HG03520 (cell line): Measurements from ENCODE around the gene RNASE9.
"Not testable (repeated sequence)": the region's sequence is repeated elsewhere in the genome, so short reads cannot be mapped to it uniquely, and the experiment has no call there.

Experiments used
- ATAC-seq: cut with Tn5 transposase; IDR thresholded peaks from one replicate; pipeline ENCODE4 v1.9.1; 2021; ENCODE audit warnings: mild to moderate bottlenecking, moderate library complexity; ENCODE audit not compliant: unreplicated experiment

Gene RNASE9

DNA sequence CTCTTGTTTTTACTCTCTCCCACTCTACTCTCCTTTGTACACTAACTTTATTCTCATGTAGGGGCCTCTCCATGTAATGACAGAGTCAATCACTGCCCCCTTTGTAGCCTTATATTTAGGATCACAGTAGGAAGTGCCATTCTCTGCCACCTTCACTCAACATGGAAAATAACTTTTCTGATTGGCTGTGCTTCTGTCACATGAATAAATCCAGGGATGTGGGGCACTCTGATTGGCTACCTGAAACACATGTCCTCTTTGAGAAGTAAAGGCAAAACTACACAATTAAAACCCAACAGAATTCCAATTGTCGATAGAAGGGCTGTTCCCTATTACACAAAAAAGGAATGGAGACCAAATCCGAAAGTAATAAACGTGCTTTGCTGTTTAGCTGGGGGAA lies at the start of gene RNASE9:
RNASE9 (minus strand) TSS at position 87 of the 400 bp plus-strand sequence.
- ATAC-seq, result no peak

DNA sequence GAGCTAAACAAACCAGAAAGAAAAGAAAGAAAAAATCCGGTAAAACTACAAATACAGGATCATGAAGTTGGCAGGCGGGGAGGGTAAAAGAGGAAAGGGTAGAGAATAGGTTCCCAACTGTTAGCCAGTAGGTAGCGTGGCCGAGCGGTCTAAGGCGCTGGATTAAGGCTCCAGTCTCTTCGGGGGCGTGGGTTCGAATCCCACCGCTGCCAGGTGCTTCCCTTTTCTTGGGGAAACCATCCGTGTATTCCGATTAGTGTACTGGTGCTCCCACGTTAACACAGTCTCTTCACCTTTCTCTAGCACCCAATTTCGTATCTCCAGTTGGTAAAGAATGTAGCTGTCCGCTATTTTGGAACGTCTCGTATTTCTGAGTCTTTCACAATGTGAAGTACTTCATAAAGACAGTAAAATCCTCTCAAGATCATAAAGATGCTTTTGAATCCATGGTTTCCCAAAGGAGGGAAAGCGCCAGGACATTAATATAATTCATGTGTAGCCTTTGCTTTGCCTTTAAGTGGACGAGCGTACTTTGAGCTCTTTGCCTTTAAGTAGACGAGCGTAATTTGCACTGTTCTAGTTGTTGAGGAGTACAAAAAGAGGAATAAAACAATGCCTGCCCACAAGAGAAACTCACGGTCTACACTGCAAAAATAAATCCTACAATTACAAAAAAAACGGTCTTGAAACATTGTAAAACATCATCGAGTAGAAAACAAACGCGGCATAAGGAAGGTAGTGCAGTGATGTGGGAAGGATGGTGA lies 49.3 kb upstream of the RNASE9 start:
- ATAC-seq, result no peak

DNA sequence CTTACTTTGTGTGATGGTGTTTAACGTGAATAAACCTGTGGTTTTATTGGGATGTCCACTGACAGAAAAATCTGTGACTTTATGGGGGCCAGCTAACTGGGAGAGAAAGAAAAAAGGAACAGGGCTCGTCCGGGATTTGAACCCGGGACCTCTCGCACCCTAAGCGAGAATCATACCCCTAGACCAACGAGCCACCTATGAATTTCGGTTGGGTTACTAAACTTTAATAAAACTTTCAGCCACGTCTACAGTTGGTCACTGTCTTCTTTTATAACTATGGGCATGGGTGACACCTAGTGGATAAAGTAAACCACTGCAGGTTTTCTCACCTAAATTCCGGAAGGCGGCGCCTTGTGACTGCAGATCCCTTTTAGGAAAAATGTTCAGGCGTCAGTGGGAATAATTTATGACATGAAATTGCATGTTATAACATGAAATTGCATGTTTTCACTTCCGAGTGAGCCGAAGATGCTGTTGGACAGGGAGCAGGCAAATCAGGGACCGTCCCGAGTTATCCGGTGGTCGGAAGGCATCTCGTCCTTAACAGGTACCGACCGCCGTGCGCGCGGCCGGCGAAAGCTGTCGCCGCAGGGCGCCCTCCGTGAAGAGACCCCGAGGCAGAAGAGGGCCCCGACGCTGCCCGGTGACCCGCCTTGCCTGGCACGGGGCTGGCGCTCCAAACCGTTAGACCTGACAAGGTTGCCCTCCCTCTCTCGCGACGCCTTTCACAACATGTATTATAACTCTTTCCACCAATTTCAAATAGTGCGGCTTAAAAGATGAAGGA lies 48.6 kb upstream of the RNASE9 start:
- ATAC-seq, result no peak

DNA sequence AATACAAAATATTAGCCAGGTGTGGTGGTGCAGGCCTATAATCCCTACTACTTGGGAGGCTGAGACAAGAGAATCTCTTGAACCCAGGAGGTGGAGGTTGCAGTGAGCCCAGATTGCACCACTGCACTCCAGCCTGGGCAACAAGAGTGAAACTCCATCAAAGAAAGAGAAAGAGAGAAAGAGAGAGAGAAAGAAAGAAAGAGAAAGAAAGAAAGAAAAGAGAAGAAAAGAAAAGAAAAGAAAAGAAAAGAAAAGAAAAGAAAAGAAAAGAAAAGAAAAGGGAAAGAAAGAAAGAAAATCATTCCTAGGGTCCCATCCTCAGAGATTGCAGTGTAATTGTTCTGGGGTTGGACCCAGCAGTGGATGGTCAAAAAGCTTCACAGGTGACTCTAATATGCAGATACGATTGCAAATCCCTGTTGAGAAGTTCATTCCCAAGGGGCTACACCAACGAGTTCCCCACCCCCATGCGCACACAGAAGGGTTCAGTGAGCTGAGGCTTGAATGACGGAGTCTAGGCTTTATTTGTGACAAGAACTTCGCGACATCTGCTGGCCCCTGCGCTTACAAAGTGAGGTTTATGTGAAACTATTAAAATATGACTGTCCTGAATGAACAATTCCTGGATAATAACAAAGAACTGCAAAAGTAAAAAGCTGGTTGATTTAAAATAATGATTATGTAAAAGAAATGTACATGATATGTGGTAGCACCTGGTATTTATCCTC lies 47.7 kb upstream of the RNASE9 start:
- ATAC-seq, result no peak

DNA sequence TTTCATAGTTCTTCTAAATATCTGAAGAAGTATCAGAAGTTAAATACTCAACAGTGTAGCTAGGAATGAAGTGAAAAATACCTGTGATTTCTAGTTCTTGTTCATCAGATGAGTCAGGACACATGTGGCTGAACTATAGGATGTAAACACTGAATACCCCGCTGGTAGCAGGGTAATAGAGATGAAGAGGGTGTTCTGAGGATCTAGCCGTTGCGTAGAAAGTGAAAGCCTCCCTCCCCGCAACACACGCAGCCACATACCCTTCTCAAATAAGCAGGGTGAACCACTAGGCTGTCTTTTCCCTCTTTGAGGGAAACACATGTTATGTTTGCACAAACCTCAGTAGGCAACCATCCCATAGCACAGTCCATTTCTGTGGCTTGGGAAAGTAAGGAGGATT lies 46.8 kb upstream of the RNASE9 start:
- ATAC-seq, result no peak

DNA sequence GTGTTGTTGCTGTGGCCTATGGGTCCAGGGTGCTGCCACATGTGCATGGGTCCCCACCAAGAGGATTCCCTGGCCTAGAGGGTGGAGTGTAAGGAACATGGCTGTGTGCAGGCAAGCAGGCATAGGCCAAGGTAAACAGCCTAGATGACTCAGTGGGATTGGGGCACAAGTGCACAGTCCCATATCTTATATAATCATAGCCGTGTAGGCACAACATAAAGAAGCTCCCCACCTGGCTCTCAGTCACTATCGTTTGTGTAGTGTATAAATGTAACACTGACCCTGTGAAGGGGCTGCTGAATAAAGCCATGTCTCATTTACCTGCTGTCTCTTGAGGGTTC lies 46.0 kb upstream of the RNASE9 start:
- ATAC-seq, result no peak

DNA sequence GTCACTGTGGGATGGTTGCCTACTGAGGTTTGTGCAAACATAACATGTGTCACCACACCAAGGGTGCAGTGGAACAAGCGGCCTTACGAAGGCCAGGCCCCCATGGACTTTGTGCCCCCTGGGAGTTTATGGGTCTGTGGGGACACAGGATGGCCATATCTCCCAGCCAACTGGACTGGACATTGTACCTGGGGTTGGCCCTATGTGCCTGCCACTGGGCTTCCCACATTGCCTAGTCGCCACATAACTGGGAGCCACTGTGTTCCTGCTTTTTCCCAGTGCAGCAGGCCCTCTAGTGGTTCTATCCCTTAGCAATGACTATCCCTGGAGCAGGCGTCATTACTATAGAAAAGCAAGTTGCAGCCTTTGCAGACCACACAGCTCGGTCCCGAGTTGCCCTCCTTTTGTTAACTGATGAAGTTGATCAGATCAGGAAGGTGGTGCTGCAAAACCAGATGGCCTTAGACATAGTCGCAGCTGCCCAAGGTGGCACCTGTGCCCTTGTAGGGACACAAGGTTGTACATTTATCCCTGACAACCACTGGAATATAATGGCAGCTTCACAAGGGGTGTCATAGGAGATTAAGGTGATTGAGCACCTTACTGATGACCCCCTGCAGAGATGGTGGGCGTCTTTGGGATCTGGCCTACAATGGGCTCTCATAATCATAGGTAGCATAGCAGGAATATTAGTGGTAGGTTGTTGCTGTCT lies 45.5 kb upstream of the RNASE9 start:
- ATAC-seq, result no peak

DNA sequence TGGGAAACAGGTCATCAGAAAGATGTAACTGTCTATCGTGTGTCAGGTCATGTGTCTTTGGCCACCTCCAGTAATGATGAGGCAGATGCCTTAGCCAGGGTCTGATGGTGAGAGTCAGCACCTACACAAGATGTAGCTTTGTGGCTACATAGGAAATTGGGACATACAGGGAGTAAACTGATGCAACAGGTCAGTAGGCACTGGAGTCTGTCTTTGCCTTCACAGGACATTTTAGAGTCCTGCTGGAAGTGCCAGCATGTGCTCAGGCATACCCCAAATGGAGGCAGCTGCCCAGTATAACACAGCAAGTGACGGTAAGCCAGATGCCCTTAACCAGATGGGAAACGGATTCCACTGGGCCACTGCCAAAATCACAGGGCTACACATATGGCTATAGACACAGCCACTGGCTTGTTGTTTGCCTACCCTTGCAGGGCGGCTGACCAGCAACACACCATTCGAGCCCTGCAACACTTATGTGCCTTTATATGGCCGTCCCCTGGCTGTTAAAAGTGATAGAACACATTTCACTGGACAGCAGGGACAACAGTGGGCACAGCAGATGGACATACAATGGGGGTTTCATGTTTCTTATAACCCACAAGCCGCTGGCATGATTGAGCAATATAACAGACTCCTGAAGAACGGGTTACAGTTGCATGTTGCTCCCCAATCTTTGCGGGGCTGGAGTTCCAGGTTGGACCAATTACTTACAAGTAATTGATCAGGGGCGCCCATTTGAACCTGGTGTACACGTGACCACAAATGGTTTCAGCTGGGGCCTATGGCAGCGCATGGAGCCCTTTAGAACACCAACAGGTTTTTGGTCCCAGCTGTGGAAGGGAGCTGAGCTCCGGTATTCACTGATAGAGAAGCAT lies 43.2 kb upstream of the RNASE9 start:
- no peak for ATAC-seq

DNA sequence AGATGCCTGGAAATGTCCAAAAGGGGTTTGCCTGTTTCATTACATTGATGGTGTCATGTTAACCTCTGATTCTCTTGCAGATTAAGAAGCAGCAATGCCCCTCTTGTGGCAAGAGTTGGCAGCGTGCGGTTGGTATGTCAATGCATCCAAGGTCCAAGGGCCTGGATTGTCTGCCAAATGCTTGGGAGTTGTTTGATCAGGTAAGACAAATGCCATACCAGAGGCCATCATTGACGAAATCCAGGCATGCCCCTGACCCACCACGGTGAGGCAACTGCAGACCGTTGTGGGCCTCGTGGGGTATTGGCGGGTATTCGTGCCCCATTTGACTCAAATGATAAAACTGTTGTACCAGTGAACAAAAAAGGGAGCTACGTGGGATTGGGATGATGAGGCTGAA lies 41.7 kb upstream of the RNASE9 start:
- ATAC-seq, result no peak

DNA sequence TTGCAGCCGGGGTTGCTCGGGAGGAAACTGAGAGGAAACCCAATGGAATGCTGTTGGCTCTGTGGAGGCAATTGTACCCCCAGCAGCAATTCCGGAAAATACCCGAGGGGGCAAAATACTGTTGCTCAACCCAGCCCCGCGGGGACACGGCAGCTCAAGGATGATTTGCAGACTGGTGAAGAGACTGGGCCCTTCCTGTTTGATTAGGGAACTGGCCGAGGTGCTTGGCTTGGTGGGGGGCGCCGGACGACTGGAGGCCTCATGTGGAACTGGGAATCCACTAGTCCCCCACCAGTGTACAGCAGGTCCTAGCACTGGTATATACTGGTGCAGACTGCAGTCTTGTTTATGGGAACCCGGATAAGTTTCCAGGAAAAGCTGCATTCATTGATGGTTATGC lies 40.7 kb upstream of the RNASE9 start:
- ATAC-seq, result no peak

DNA sequence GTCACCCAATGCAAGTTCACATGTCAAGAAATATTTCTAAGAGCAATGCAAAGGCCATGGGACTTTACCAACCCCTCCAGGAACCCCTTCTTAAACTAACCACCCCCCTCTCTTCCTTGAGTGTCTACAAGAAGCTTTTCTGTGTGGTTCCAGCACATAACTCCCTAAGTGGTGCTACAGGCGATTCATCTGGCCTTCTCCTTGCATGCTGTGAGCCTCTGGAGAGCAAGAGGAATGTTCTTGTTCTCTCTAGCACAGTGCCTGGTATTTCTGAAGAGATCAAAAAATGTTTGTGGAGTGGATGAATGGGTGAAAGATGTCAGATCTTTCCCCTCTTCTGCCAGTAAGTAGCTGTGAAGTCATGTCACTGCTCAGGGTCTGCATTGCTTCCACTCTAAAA lies 36.3 kb upstream of the RNASE9 start:
- no peak for ATAC-seq

DNA sequence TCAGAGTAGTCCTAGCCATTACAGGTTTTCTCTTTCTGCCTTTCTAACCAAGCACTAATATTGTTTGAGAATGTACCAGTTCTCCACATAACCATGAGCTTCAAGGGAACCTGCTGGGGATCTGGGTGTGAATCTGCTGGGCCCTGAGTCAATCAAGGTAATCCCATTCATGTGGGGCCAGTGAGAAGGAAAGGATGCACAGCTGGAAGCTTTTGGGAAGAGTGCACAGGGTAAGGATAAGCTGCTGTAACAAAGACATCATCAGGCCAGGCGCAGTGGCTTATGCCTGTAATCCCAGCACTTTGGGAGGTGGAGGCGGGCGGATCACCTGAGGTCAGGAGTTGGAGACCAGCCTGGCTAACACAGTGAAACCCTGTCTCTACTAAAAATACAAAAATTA lies 34.9 kb upstream of the RNASE9 start:
- ATAC-seq, result not testable (repeated sequence)

DNA sequence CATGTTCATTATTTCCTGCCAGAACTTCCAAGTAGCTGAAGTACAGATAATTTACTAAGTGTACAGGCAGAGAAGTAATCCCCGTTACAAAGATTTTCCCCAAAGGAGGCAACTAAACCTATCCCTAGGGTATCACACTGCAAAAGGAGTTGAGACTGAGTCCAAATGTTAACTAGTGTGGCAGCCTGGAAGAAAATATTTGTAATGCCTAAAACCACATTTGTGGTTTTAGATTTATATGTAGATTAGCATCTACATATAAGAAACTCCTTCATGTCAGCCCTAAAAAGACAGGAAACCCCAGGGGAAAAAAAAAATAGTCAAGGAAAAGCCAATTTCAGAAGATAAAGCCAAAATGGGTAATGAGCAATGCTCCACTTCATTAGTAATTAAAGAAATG lies 31.7 kb upstream of the RNASE9 start:
- no peak for ATAC-seq

DNA sequence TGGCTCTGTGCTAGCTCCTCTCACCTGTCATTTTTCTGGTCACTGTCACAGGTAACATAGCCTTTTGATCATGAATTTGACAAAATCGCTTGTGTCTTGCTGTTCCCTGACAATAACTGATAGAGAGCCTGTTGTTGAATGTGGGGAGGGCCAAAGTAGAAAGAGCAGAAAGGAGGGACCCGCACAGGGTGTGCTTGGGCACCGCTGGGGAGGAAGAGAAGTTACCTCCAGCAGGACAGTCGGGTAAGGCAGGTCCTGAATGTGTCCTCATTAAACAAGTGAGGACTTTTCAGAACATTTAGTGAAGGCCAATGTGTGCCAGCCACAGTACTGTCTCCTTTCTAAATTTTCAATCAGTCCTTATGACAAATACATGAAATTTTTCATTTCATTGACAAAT lies 30.4 kb upstream of the RNASE9 start, which contains the start of gene RNASE12:
RNASE12 (minus strand) TSS at position 142 of the 400 bp plus-strand sequence. CDS start 653 bp downstream, outside the sequence.
- no peak for ATAC-seq

DNA sequence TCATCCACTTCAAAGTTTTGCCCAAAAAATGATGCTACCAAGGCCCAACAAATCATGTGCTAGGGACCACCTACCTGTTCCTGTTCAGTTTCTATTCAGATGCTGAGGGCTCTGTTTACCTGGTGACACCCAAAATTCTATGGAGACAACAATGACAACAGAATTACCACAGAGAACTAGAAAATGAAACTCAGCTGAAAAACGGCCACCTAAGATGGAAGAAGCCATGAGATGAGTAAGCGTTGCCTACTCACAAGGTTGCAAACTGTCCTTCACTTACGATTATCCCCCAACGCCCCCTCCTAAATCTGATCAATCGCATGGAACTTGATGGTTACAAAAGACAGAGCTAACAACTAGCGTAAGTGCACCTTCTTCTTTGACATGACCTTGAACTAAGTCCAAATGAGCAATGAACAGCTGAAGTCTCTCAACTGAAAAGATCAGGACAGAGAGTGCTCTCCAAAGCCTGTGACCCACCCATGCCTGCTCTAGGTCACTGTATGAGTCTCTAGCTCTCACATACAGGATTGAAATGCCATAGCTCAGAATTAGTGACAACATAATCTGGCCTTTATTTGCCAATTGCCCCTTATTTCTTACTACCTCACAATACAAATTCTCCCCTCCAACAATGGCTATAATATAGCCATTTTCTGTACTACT lies 26.8 kb upstream of the RNASE9 start, which contains the start of gene RNASE11:
RNASE11 (minus strand) TSS at position 513 of the 666 bp plus-strand sequence.
- no peak for ATAC-seq

DNA sequence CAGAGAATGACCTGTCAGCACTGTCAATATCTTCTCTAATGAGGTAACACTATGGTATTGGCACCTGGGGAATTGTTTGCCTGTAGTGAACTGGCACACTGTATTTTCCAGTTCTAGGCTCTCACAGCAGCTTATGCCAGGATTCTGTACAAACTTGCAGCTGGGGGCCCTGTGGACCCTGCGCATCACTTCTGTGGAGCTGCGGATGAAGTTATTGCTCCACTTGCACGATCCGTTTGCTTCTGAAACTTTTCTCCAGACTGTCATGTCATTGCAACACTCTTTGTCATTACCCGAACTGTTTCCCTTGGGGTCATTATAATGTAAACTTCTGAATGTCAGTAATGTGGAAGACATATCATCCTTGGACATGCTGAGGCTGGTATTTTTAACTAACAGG lies 23.1 kb upstream of the RNASE9 start:
- no peak for ATAC-seq

DNA sequence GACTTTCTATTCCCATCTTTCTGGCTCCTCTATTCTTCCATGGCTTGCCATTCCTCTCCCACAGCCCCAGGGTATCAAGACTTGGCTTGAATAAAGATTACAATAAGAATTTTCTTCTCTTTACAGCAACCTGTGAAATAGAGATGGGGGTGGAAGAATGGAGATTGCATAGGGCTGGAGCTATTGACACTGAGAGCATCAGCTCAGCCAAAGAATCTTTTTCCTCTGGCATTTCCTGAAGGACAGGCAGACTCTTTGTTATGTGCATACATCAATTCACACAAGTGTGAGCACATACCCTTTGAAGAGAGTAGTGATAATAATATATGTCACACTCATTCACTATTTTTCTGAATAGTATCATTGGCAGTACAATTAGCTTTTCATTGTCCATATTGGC lies 22.3 kb upstream of the RNASE9 start:
- no peak for ATAC-seq

DNA sequence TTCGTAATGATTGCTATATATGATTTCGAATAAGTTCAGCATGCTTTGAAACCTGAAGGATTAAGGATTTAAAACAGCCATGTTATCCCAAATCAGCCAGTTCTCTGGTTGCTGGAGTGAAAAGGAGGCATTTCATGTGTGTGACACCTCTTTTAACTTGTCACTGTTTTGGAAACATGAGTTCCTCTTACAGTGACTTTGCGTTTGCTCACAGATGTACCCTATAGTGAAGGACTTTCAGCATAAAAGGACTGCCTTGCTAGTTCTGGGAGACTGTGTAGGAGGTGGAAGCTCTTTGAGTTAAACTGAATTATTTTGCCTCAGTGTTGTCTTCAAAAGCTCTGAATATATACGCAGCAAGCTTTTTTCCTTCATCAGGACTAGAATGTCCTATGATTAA lies 19.4 kb upstream of the RNASE9 start:
- ATAC-seq, result no peak

DNA sequence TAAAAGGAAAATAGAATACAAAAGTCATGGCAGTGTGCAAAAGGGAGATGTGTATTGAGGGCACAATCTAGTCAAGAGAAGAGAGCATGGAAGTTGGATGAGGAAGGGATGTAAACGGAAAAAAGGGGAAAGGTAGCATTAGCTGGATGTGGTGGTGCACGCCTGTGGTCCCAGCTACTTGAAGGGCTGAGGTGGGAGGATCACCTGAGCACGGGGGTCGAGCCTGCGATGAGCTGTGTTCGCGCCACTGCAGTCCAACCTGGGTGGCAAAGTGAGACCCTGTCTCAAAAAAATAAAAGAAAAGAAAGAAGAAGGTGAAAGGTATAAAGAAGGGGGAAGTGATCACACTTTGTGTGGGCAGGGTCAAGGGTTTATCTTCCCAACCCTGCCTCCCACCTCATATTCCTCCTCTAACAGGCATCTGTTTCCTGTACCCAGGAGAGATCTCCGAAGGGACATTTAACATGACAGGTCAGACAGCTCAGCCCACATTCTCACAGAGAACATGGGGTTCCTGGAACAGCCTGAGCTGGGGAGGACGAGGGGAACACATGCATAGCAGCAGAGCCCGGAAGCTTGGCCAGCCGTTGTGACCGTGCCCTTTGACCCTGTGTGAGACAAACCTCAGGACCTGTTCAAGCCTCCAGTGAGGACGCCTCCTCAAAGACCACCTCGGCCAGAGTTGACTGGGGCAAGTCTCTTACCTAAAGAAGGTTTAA lies 18.1 kb upstream of the RNASE9 start:
- no peak for ATAC-seq
